CD14-positive monocyte (primary cell): ENCODE data around the gene HAPLN1. TPM values are rescaled to one million over a fixed set of nuclear protein-coding genes. Genes with fewer than 3 reads are reported as not detected.

ENCODE experiments used
- DNase-seq, 3 donors: peaks; one replicate each; pipeline ENCODE4 v3.0.0-alpha.2; 2011 to 2022
- H2AFZ ChIP-seq: 2 replicates; pipeline ENCODE4 v1.6.0; 2012; ENCODE audit warnings: mild to moderate bottlenecking, low read depth, low read length, inconsistent platforms; ENCODE audit not compliant: insufficient read depth, poor library complexity, severe bottlenecking
- H3K27ac ChIP-seq, 2 donors: 1 replicate in 1 of 2; 2 replicates in 1 of 2; pipeline ENCODE4 v1.5.1; 2012 to 2013; ENCODE audit warnings: low read length in 2 of 2, control low read depth in 1 of 2, inconsistent platforms in 1 of 2, low read depth in 1 of 2, mild to moderate bottlenecking in 1 of 2
- H3K27me3 ChIP-seq, 2 donors: one replicate each; pipeline versions ENCODE4 v1.6.0 to v1.6.1; 2011 to 2013; ENCODE audit warnings: low read length in 2 of 2; ENCODE audit not compliant: control insufficient read depth in 2 of 2, insufficient read depth in 2 of 2
- H3K36me3 ChIP-seq, 2 donors: replicated peaks in 1 of 2; 1 replicate in 1 of 2; 2 replicates in 1 of 2; pipeline versions ENCODE4 v1.5.1 to v1.6.1; 2012 to 2013; ENCODE audit warnings: low read length in 2 of 2, control low read depth in 1 of 2, inconsistent platforms in 1 of 2, mild to moderate bottlenecking in 1 of 2; ENCODE audit not compliant: insufficient read depth in 2 of 2, control insufficient read depth in 1 of 2
- H3K4me1 ChIP-seq, 2 donors: 1 replicate in 1 of 2; 2 replicates in 1 of 2; pipeline versions ENCODE4 v1.5.1 to v1.6.1; 2012 to 2013; ENCODE audit warnings: low read length in 2 of 2, control low read depth in 1 of 2, inconsistent platforms in 1 of 2, mild to moderate bottlenecking in 1 of 2, moderate library complexity in 1 of 2; ENCODE audit not compliant: insufficient read depth in 2 of 2, control insufficient read depth in 1 of 2
- H3K4me2 ChIP-seq: replicated peaks from 2 replicates; pipeline ENCODE3; 2012; ENCODE audit warnings: low read length, moderate library complexity, mild to moderate bottlenecking; ENCODE audit not compliant: poor library complexity, severe bottlenecking; ENCODE audit errors: extremely low read depth
- H3K4me3 ChIP-seq, 3 experiments: fragments of 200-600 bp in 1 of 3; sonication (generic) in 1 of 3; replicated peaks in 1 of 3; 1 replicate in 2 of 3; 2 replicates in 1 of 3; pipeline ENCODE4 v1.5.1; 2011 to 2013; ENCODE audit warnings: low read length in 3 of 3, mild to moderate bottlenecking in 3 of 3, control low read depth in 2 of 3, low read depth in 2 of 3, inconsistent platforms in 1 of 3, moderate library complexity in 1 of 3
- H3K79me2 ChIP-seq: 2 replicates; pipeline ENCODE4 v1.6.0; 2012; ENCODE audit warnings: mild to moderate bottlenecking, control low read depth, inconsistent platforms, low read length, moderate library complexity; ENCODE audit not compliant: insufficient read depth
- H3K9ac ChIP-seq: 2 replicates; pipeline ENCODE4 v1.6.0; 2017; ENCODE audit warnings: low read length, mild to moderate bottlenecking; ENCODE audit not compliant: insufficient read depth, poor library complexity, severe bottlenecking
- H3K9me3 ChIP-seq, 2 donors: replicated peaks in 1 of 2; 1 replicate in 1 of 2; 2 replicates in 1 of 2; pipeline versions ENCODE4 v1.5.1 to v1.6.1; 2012 to 2013; ENCODE audit warnings: low read length in 2 of 2, control low read depth in 1 of 2; ENCODE audit not compliant: control insufficient read depth in 1 of 2, insufficient read depth in 1 of 2
- H4K20me1 ChIP-seq: 2 replicates; pipeline ENCODE4 v1.6.0; 2012; ENCODE audit warnings: mild to moderate bottlenecking, low read length, control low read depth, moderate library complexity; ENCODE audit not compliant: insufficient read depth
- H3K27ac Mint-ChIP-seq, 7 donors: one replicate each; pipeline ENCODE4 v1.8.0; 2020; ENCODE audit warnings: mild to moderate bottlenecking in 7 of 7, mixed read lengths in 7 of 7, moderate library complexity in 6 of 7, inconsistent platforms in 2 of 7
- H3K27me3 Mint-ChIP-seq, 3 donors: one replicate each; pipeline ENCODE4 v1.8.0; 2021 to 2022; ENCODE audit warnings: low read depth in 3 of 3, mild to moderate bottlenecking in 3 of 3, mixed read lengths in 3 of 3, moderate library complexity in 3 of 3, inconsistent platforms in 1 of 3
- H3K36me3 Mint-ChIP-seq, 2 donors: one replicate each; pipeline ENCODE4 v1.8.0; 2020; ENCODE audit warnings: mixed read lengths in 2 of 2, inconsistent platforms in 1 of 2, mild to moderate bottlenecking in 1 of 2
- H3K4me1 Mint-ChIP-seq: one replicate; pipeline ENCODE4 v1.8.0; 2020; ENCODE audit warnings: mild to moderate bottlenecking, mixed read lengths
- H3K4me3 Mint-ChIP-seq, 2 donors: one replicate each; pipeline ENCODE4 v1.8.0; 2020; ENCODE audit warnings: mild to moderate bottlenecking in 2 of 2, mixed read lengths in 2 of 2, moderate library complexity in 1 of 2
- H3K9me3 Mint-ChIP-seq, 7 donors: one replicate each; pipeline ENCODE4 v1.8.0; 2020 to 2022; ENCODE audit warnings: mixed read lengths in 7 of 7, mild to moderate bottlenecking in 6 of 7, moderate library complexity in 6 of 7, inconsistent platforms in 2 of 7
- CTCF ChIP-seq: fragments of 200-600 bp; IDR thresholded peaks from one replicate; pipeline ENCODE4 v1.8.0; 2022; ENCODE audit warnings: antibody characterized with exemption, mild to moderate bottlenecking
- WGBS: methylation state at CpG from one replicate; pipeline ENCODE4 v1.1.5; 2013; ENCODE audit warnings: missing lambda C conversion rate; ENCODE audit not compliant: insufficient coverage; 5-methylcytosine and 5-hydroxymethylcytosine counted together
- intact Hi-C, 2 donors: fragments of 100-400 bp; cut with micrococcal nuclease; formaldehyde crosslinking; loops; one replicate each; pipeline versions ENCODE4 v1.15.0 to v1.15.1; 2023
- polyA plus RNA-seq, 3 donors: library from polyadenylated mRNA; depleted of rRNA in 1 of 3; unstranded in 2 of 3; stranded (reverse) in 1 of 3; fragments of 300-500 nt in 2 of 3; fragments of >200 nt in 1 of 3; fragmentation: Illumina TruSeq in 2 of 3; gene quantifications; 1 replicate in 2 of 3; 2 replicates in 1 of 3; pipeline ENCODE4 v1.2.3, GENCODE V29; 2012 to 2021

The HAPLN1 gene
- polyA plus RNA-seq, 3 donors: not detected

DNA sequence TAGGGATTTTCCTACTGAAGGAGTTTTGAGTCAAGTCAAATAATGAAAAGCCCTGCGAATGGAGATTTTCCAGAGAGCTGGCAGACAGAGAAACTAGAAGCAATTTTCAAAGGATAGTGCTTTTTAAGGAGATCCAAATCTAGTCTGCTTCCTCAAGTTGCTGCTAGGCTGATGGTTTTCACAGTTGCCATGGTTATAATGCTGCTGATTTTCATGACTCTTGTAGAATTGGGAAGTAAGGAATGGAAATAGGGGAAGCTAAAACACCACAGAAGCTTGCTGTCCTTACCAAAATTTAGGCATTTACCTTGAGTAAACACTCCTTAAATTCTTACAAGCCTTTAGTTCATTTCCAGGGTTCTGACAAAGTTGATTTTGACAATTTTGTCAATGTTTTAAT is 30.1 kb upstream of the HAPLN1 start:
- Histone ChIP-seq H3K4me1 (peaks cover 11 to 14% of the 10 kb centered on the region in 2 donors), H3K9me3 (peaks cover 0 to 10% of the 10 kb centered on the region in 2 donors), H3K36me3 (no peaks in the 10 kb centered on the region), H4K20me1 (no peaks in the 10 kb centered on the region), H3K27me3 (no peaks in the 10 kb centered on the region), H3K79me2 (no peaks in the 10 kb centered on the region), H2AFZ (no peak overlapping the region), H3K27ac (no peak overlapping the region), H3K4me2 (peak overlapping the region; percentile 1), H3K4me3 (no peak overlapping the region), H3K9ac (no peak overlapping the region)
- intact Hi-C loops: no loop called here
- 100% methylated on average over 1 of the region's 1 CpG for WGBS
- H3K27ac Mint-ChIP-seq: peak overlapping the region in 3 of 7 donors; percentile 0 to 77 (median 76)
- no peak overlapping the region for H3K4me3 Mint-ChIP-seq
- TF ChIP-seq CTCF: no peak
- H3K27me3 Mint-ChIP-seq: peaks cover 0 to 2% (median 0%) of the 10 kb centered on the region in 3 donors
- peaks cover 13% of the 10 kb centered on the region for H3K4me1 Mint-ChIP-seq
- H3K9me3 Mint-ChIP-seq: peaks cover 6 to 18% (median 13%) of the 10 kb centered on the region in 7 donors
- H3K36me3 Mint-ChIP-seq: no peaks in the 10 kb centered on the region
- peak; percentile 17 to 67 (median 32) for DNase-seq

GRCh38 chr5:83745816-83746215 is 25.2 kb upstream of the HAPLN1 start:
- Histone ChIP-seq H3K9ac (no peak overlapping the region), H3K9me3 (peaks cover 0 to 10% of the 10 kb centered on the region in 2 donors), H3K4me2 (no peak overlapping the region), H3K4me1 (peaks cover 11 to 12% of the 10 kb centered on the region in 2 donors), H2AFZ (no peak overlapping the region), H3K27me3 (no peaks in the 10 kb centered on the region), H3K79me2 (no peaks in the 10 kb centered on the region), H3K27ac (no peak overlapping the region), H3K36me3 (no peaks in the 10 kb centered on the region), H4K20me1 (no peaks in the 10 kb centered on the region), H3K4me3 (no peak overlapping the region)
- intact Hi-C loops: no loop called here
- Mint-ChIP-seq H3K36me3 (no peaks in the 10 kb centered on the region), H3K27ac (no peak overlapping the region), H3K9me3 (peaks cover 6 to 16% (median 12%) of the 10 kb centered on the region in 7 donors), H3K4me1 (peaks cover 15% of the 10 kb centered on the region), H3K4me3 (no peak overlapping the region), H3K27me3 (peaks cover 0 to 2% (median 0%) of the 10 kb centered on the region in 3 donors)
- no peak for TF ChIP-seq CTCF
- WGBS: no CpG with 5 or more reads among the region's 2 CpGs
- DNase-seq: no peak
